GM18505 (cell line): ENCODE measurements around the gene SLC16A12.
"Not testable (repeated sequence)": the region's sequence is repeated elsewhere in the genome, so short reads cannot be mapped to it uniquely, and the experiment has no call there.

Experiments
- ATAC-seq: cut with Tn5 transposase; IDR thresholded peaks from one replicate; pipeline ENCODE4 v1.9.1; 2021; ENCODE audit not compliant: unreplicated experiment
- POLR2A ChIP-seq: IDR thresholded peaks from 4 replicates; pipeline ENCODE4 v1.6.1; 2011; ENCODE audit warnings: borderline replicate concordance; ENCODE audit not compliant: insufficient read depth, insufficient read length; ENCODE audit errors: extremely low read depth

The SLC16A12 gene

GRCh38 chr10:89458291-89458690, 77.1 kb downstream of the SLC16A12 start:
- no peak for ATAC-seq
- TF ChIP-seq POLR2A = no peak

GRCh38 chr10:89454561-89455347, 80.6 kb downstream of the SLC16A12 start:
- TF ChIP-seq POLR2A = no peak
- no peak for ATAC-seq

GRCh38 chr10:89452193-89452592, 83.2 kb downstream of the SLC16A12 start:
- no peak for ATAC-seq

GRCh38 chr10:89450901-89451300, 84.5 kb downstream of the SLC16A12 start:
- no peak for ATAC-seq

More at GRCh38 chr10:89452193-89452592, 83.2 kb downstream of the SLC16A12 start:
- TF ChIP-seq POLR2A = no peak

GRCh38 chr10:89444819-89445218, 90.6 kb downstream of the SLC16A12 start:
- not testable (repeated sequence) for ATAC-seq

More at GRCh38 chr10:89450901-89451300, 84.5 kb downstream of the SLC16A12 start:
- no peak for TF ChIP-seq POLR2A

GRCh38 chr10:89442289-89442688, 93.1 kb downstream of the SLC16A12 start:
- no peak for ATAC-seq
- no peak for TF ChIP-seq POLR2A

- no peak for ATAC-seq
- TF ChIP-seq POLR2A = no peak
These were observed 95.0 kb downstream of the SLC16A12 start for GRCh38 chr10:89440226-89441009.

- ATAC-seq = no peak
- no peak for TF ChIP-seq POLR2A
These were observed 96.9 kb downstream of the SLC16A12 start for GRCh38 chr10:89438525-89438924.

GRCh38 chr10:89431977-89432376, 103.4 kb downstream of the SLC16A12 start:
- no peak for ATAC-seq
- no peak for TF ChIP-seq POLR2A

- no peak for ATAC-seq
- no peak for TF ChIP-seq POLR2A
These were observed 106.5 kb downstream of the SLC16A12 start for GRCh38 chr10:89428877-89429276.

- TF ChIP-seq POLR2A = no peak
- no peak for ATAC-seq
These were observed 107.8 kb downstream of the SLC16A12 start for GRCh38 chr10:89427629-89428028.

GRCh38 chr10:89426230-89426868, 109.0 kb downstream of the SLC16A12 start:
- no peak for ATAC-seq
- TF ChIP-seq POLR2A = no peak

- no peak for ATAC-seq
- TF ChIP-seq POLR2A = no peak
These were observed 110.4 kb downstream of the SLC16A12 start for GRCh38 chr10:89425000-89425399.
